H1 (cell line): ENCODE measurements around the gene CD200. TPM values are rescaled to one million over a fixed set of nuclear protein-coding genes. Genes with fewer than 3 reads are reported as not detected.

Experiments used
- CTCF ChIA-PET: fragments of 300-600 bp; sonication (Branson Sonifier 250); formaldehyde crosslinking; loops from one replicate; lab custom pipeline; 2021; ENCODE audit not compliant: partially characterized antibody; lab: Charles Lee
- POLR2A ChIA-PET: fragments of 300-600 bp; sonication (Branson Sonifier 250); formaldehyde crosslinking; loops from one replicate; lab custom pipeline; 2021; ENCODE audit warnings: inconsistent platforms; ENCODE audit not compliant: partially characterized antibody; lab: Charles Lee
- DNase-seq, 2 experiments: peaks; one replicate each; pipeline versions ENCODE4 v3.0.0 to v3.0.0-alpha.2; 2010 to 2022; ENCODE audit warnings: low spot score in 2 of 2, low read depth in 1 of 2, mixed read lengths in 1 of 2
- FAIRE-seq: peaks from 2 replicates; lab custom pipeline; 2011; peaks lifted over from hg19 to GRCh38; lab: Jason Lieb, UNC
- H2AFZ ChIP-seq: 2 replicates; pipeline ENCODE4 v1.8.1; 2012; ENCODE audit warnings: low read length, inconsistent platforms
- H2AK5ac ChIP-seq: 2 replicates; pipeline ENCODE4 v1.6.1; 2013; ENCODE audit warnings: low read depth, low read length
- H2BK120ac ChIP-seq: replicated peaks from 2 replicates; pipeline ENCODE3; 2013; ENCODE audit warnings: low read depth, low read length, inconsistent platforms
- H2BK12ac ChIP-seq: 2 replicates; pipeline ENCODE4 v1.6.1; 2013; ENCODE audit warnings: low read depth, low read length
- H2BK15ac ChIP-seq: 2 replicates; pipeline ENCODE4 v1.6.1; 2013; ENCODE audit warnings: low read length
- H2BK20ac ChIP-seq: 2 replicates; pipeline ENCODE4 v1.6.1; 2013; ENCODE audit warnings: low read length
- H2BK5ac ChIP-seq: 2 replicates; pipeline ENCODE4 v1.6.1; 2013; ENCODE audit warnings: low read depth, low read length
- H3K14ac ChIP-seq: 2 replicates; pipeline ENCODE4 v1.6.1; 2013; ENCODE audit warnings: inconsistent platforms; ENCODE audit not compliant: insufficient read length
- H3K18ac ChIP-seq: 2 replicates; pipeline ENCODE4 v1.6.1; 2013; ENCODE audit warnings: low read length; ENCODE audit errors: extremely low read depth
- H3K23ac ChIP-seq: 2 replicates; pipeline ENCODE4 v1.6.1; 2013; ENCODE audit warnings: inconsistent platforms; ENCODE audit not compliant: insufficient read length
- H3K23me2 ChIP-seq: 2 replicates; pipeline ENCODE4 v1.6.1; 2013; ENCODE audit warnings: low read depth, low read length
- H3K27ac ChIP-seq: 2 replicates; pipeline ENCODE4 v1.6.1; 2011; ENCODE audit warnings: low read depth, low read length, inconsistent platforms
- H3K27me3 ChIP-seq, 4 experiments: replicated peaks in 1 of 4; 1 replicate in 1 of 4; 2 replicates in 3 of 4; pipeline versions ENCODE4 v1.6.1 to v1.8.1; 2011 to 2013; ENCODE audit warnings: low read length in 3 of 4, mild to moderate bottlenecking in 3 of 4, inconsistent platforms in 2 of 4, mixed read lengths in 2 of 4, moderate library complexity in 1 of 4; ENCODE audit not compliant: control insufficient read depth in 3 of 4, insufficient read depth in 3 of 4; ENCODE audit errors: extremely low read depth in 1 of 4
- H3K36me3 ChIP-seq, 4 experiments: 2 replicates each; pipeline versions ENCODE4 v1.6.1 to v1.8.1; 2011 to 2013; ENCODE audit warnings: mild to moderate bottlenecking in 4 of 4, low read length in 3 of 4, moderate library complexity in 2 of 4, control low read depth in 1 of 4, inconsistent platforms in 1 of 4; ENCODE audit not compliant: insufficient read depth in 4 of 4, control insufficient read depth in 2 of 4
- H3K4ac ChIP-seq: replicated peaks from 2 replicates; pipeline ENCODE3; 2013; ENCODE audit warnings: low read length, low read depth, mixed read lengths, inconsistent platforms; ENCODE audit not compliant: insufficient read length
- H3K4me1 ChIP-seq, 4 experiments: replicated peaks in 1 of 4; 1 replicate in 1 of 4; 2 replicates in 3 of 4; pipeline versions ENCODE4 v1.6.1 to v1.8.1; 2011 to 2013; ENCODE audit warnings: low read length in 3 of 4, inconsistent platforms in 2 of 4, mixed read lengths in 1 of 4; ENCODE audit not compliant: insufficient read depth in 4 of 4, control insufficient read depth in 3 of 4
- H3K4me2 ChIP-seq, 2 experiments: 2 replicates each; pipeline versions ENCODE4 v1.6.1 to v1.8.1; 2011 to 2013; ENCODE audit warnings: low read depth in 2 of 2, low read length in 2 of 2, control low read depth in 1 of 2, inconsistent platforms in 1 of 2, mild to moderate bottlenecking in 1 of 2; ENCODE audit not compliant: insufficient read depth in 1 of 2
- H3K4me3 ChIP-seq, 4 experiments: fragments of 200-600, 300-600 bp in 1 of 4; sonication (generic), shearing (Covaris generic), sonication (Bioruptor Twin) in 1 of 4; 2 replicates each; pipeline versions ENCODE4 v1.5.1 to v1.8.1; 2011 to 2016; ENCODE audit warnings: low read length in 4 of 4, low read depth in 3 of 4, control low read depth in 2 of 4, inconsistent platforms in 2 of 4, mild to moderate bottlenecking in 2 of 4, mixed read lengths in 1 of 4, moderate library complexity in 1 of 4; ENCODE audit not compliant: insufficient read depth in 2 of 4; ENCODE audit errors: extremely low read depth in 1 of 4
- H3K56ac ChIP-seq: replicated peaks from 2 replicates; pipeline ENCODE3; 2013; ENCODE audit warnings: low read depth, mild to moderate bottlenecking, mixed read lengths, low read length, inconsistent platforms; ENCODE audit not compliant: insufficient read length
- H3K79me1 ChIP-seq: 2 replicates; pipeline ENCODE4 v1.6.1; 2013; ENCODE audit warnings: low read depth, low read length, control low read depth
- H3K79me2 ChIP-seq, 2 experiments: 2 replicates each; pipeline versions ENCODE4 v1.6.1 to v1.8.1; 2012 to 2013; ENCODE audit warnings: low read length in 2 of 2, mild to moderate bottlenecking in 2 of 2, inconsistent platforms in 1 of 2; ENCODE audit not compliant: insufficient read depth in 2 of 2, control insufficient read depth in 1 of 2
- H3K9ac ChIP-seq, 4 experiments: replicated peaks in 1 of 4; 1 replicate in 1 of 4; 2 replicates in 3 of 4; pipeline versions ENCODE4 v1.6.1 to v1.8.1; 2011 to 2013; ENCODE audit warnings: low read depth in 3 of 4, low read length in 3 of 4, control low read depth in 2 of 4, mild to moderate bottlenecking in 2 of 4, moderate library complexity in 2 of 4, inconsistent platforms in 1 of 4; ENCODE audit errors: extremely low read depth in 1 of 4
- H3K9me3 ChIP-seq, 2 experiments: 2 replicates each; pipeline versions ENCODE4 v1.6.1 to v1.8.1; 2012 to 2013; ENCODE audit warnings: mild to moderate bottlenecking in 2 of 2, moderate library complexity in 2 of 2, control low read depth in 1 of 2, inconsistent platforms in 1 of 2, low read depth in 1 of 2, low read length in 1 of 2, mixed read lengths in 1 of 2; ENCODE audit not compliant: insufficient read depth in 2 of 2
- H4K20me1 ChIP-seq, 2 experiments: replicated peaks in 1 of 2; 2 replicates each; pipeline versions ENCODE3 to v1.8.1; 2011 to 2013; ENCODE audit warnings: inconsistent platforms in 2 of 2, low read length in 2 of 2, mild to moderate bottlenecking in 1 of 2; ENCODE audit not compliant: insufficient read depth in 2 of 2, control insufficient read depth in 1 of 2
- H4K5ac ChIP-seq: 2 replicates; pipeline ENCODE4 v1.6.1; 2013; ENCODE audit warnings: low read length, low read depth, mixed read lengths, inconsistent platforms; ENCODE audit not compliant: insufficient read length
- H4K8ac ChIP-seq: 2 replicates; pipeline ENCODE4 v1.8.0; 2013; ENCODE audit warnings: mild to moderate bottlenecking, moderate library complexity, low read length, inconsistent platforms; ENCODE audit not compliant: insufficient read depth; ENCODE audit errors: extremely low read depth
- H4K91ac ChIP-seq: replicated peaks from 2 replicates; pipeline ENCODE3; 2013; ENCODE audit warnings: low read length, mixed read lengths, inconsistent platforms; ENCODE audit not compliant: insufficient read length
- ASH2L ChIP-seq: fragments of 200-600, 300-600 bp; sonication (generic); IDR thresholded peaks from one replicate; pipeline ENCODE4 v1.7.1; 2017; ENCODE audit warnings: low read length
- ATF3 ChIP-seq: IDR thresholded peaks from 2 replicates; pipeline ENCODE4 v1.6.1; 2011; ENCODE audit warnings: low read depth, mild to moderate bottlenecking, low read length; ENCODE audit not compliant: insufficient read depth
- CHD2 ChIP-seq: IDR thresholded peaks from 2 replicates; pipeline ENCODE4 v1.6.1; 2012; ENCODE audit warnings: low read length, improper control_type of control experiment
- EGR1 ChIP-seq: IDR thresholded peaks from 2 replicates; pipeline ENCODE4 v1.6.1; 2011; ENCODE audit warnings: low read depth, low read length, borderline replicate concordance
- HDAC6 ChIP-seq: IDR thresholded peaks from one replicate; pipeline ENCODE4 v1.7.1; 2012; ENCODE audit warnings: low read depth, mild to moderate bottlenecking, inconsistent platforms, low read length, moderate library complexity
- PHF8 ChIP-seq: fragments of 200-600 bp; sonication (generic); conservative IDR thresholded peaks from 2 replicates; pipeline ENCODE4 v1.7.1; 2012; ENCODE audit warnings: low read depth, mild to moderate bottlenecking, inconsistent platforms, low read length, moderate library complexity
- RFX5 ChIP-seq: IDR thresholded peaks from 2 replicates; pipeline ENCODE4 v1.6.1; 2011; ENCODE audit warnings: low read depth, low read length, improper control_type of control experiment, borderline replicate concordance
- RNF2 ChIP-seq: fragments of 200-900, 300-1000 bp; sonication (generic); IDR thresholded peaks from 2 replicates; pipeline ENCODE4 v1.7.1; 2016; ENCODE audit warnings: borderline replicate concordance, low read depth, mild to moderate bottlenecking, antibody characterized with exemption, low read length; ENCODE audit not compliant: poor library complexity, severe bottlenecking; ENCODE audit errors: missing control alignments
- SP2 ChIP-seq: IDR thresholded peaks from 2 replicates; pipeline ENCODE4 v1.6.1; 2012; ENCODE audit warnings: mild to moderate bottlenecking, low read length, inconsistent platforms
- SUZ12 ChIP-seq: fragments of 200-600 bp; sonication (generic); IDR thresholded peaks from 2 replicates; pipeline ENCODE4 v1.6.1; 2012; ENCODE audit warnings: mild to moderate bottlenecking, inconsistent platforms, low read length, moderate library complexity, mixed read lengths
- WGBS, 2 experiments: shearing (Covaris generic) in 1 of 2; methylation state at CpG; one replicate each; pipeline versions ENCODE4 v1.1.6 to v1.1.7; 2013 to 2015; ENCODE audit warnings: low lambda C conversion rate in 2 of 2, mixed read lengths in 2 of 2, inconsistent platforms in 1 of 2, low coverage in 1 of 2, missing lambda C conversion rate in 1 of 2; ENCODE audit not compliant: insufficient replicate concordance in 2 of 2, insufficient coverage in 1 of 2, insufficient read length in 1 of 2; ENCODE audit errors: extremely low coverage in 1 of 2, missing lambda C conversion rate in 1 of 2; 5-methylcytosine and 5-hydroxymethylcytosine counted together
- polyA plus RNA-seq, 7 experiments: library from polyadenylated mRNA; depleted of rRNA in 3 of 7; stranded (reverse) in 5 of 7; unstranded in 2 of 7; fragments of >200 nt in 5 of 7; fragments of 200-250 nt in 2 of 7; gene quantifications; 1 replicate in 5 of 7; 2 replicates in 1 of 7; 4 replicates in 1 of 7; pipeline versions ENCODE4 v1.2.1 to v1.2.3, GENCODE V29; 2011 to 2013; ENCODE audit warnings: missing spikeins in 2 of 7, mixed read lengths in 2 of 7
- total RNA-seq: library from RNA; stranded (reverse); fragmentation: NEBNext Ultra II Directional; extraction: Animal tissue kit (Norgen Biotek cat#: 25700); gene quantifications from 2 replicates; pipeline ENCODE4 v1.2.1, GENCODE V29; 2021

Gene CD200
- total and polyA plus RNA-seq, 2 of the 8 experiments (the other 6 are each of a cell fraction or from before 2014, with no cell fraction given): 45.8 to 50.2 TPM

- H3K18ac ChIP-seq: no peak overlapping the region
- no peak overlapping the region for H4K91ac ChIP-seq
- no peaks in the 10 kb centered on the region for H3K27me3 ChIP-seq
- no peak overlapping the region for H2AFZ ChIP-seq
- peak overlapping the region; percentile 28; the same call in 1 of the 2 replicates for H2BK20ac ChIP-seq
- TF ChIP-seq SUZ12 (no peak), HDAC6 (no peak), RNF2 (no peak), ATF3 (no peak), PHF8 (no peak), ASH2L (no peak), RFX5 (no peak), CHD2 (no peak), EGR1 (no peak), SP2 (no peak)
- DNase-seq: no peak
- H3K23ac ChIP-seq: no peak overlapping the region
- no peaks in the 10 kb centered on the region for H3K9me3 ChIP-seq
- no peaks in the 10 kb centered on the region for H3K23me2 ChIP-seq
- peaks cover 0 to 2% (median 1%) of the 10 kb centered on the region in 4 experiments; a peak in 4 of 8 replicates for H3K36me3 ChIP-seq
- H2BK5ac ChIP-seq: no peak overlapping the region
- no peaks in the 10 kb centered on the region for H4K20me1 ChIP-seq
- H4K8ac ChIP-seq: no peak overlapping the region
- ChIA-PET POLR2A (interaction anchor here (1.0 to 1.1 kb wide), 2 partner anchors 17 to 29 kb away, joined by 3 read pairs; no protein-coding TSS in a partner anchor), CTCF (no interaction called here)
- FAIRE-seq: no peak
- no peak overlapping the region for H3K4me3 ChIP-seq
- no peak overlapping the region for H3K56ac ChIP-seq
- no peak overlapping the region for H2AK5ac ChIP-seq
- no peak overlapping the region for H3K14ac ChIP-seq
- H2BK12ac ChIP-seq: peak overlapping the region; percentile 45; the same call in 1 of the 2 replicates
- H3K27ac ChIP-seq: no peak overlapping the region
- no peak overlapping the region for H3K4ac ChIP-seq
- no peaks in the 10 kb centered on the region for H3K79me1 ChIP-seq
- no peak overlapping the region for H3K9ac ChIP-seq
- no peak overlapping the region for H4K5ac ChIP-seq
- no peaks in the 10 kb centered on the region for H3K79me2 ChIP-seq
- H3K4me1 ChIP-seq: no peaks in the 10 kb centered on the region
- no peak overlapping the region for H2BK120ac ChIP-seq
- WGBS, 2 experiments: 88% methylated on average over 3 of the region's 3 CpGs; no CpG with 5 or more reads in 1 of the 2 experiments
- H3K4me2 ChIP-seq: no peak overlapping the region
- no peak overlapping the region for H2BK15ac ChIP-seq
Observed at GRCh38 chr3:112371569-112371968, 38.6 kb downstream of the CD200 start.
